Jurkat, Clone E6-1 (cell line): Measurements from ENCODE around the gene PTPRN2.
"Not testable (repeated sequence)": the region's sequence is repeated elsewhere in the genome, so short reads cannot be mapped to it uniquely, and the experiment has no call there.

Source experiments
- DNase-seq: peaks from one replicate; pipeline ENCODE4 v3.0.0-alpha.2; 2011; ENCODE audit warnings: low read depth, low spot score
- H3K4me3 ChIP-seq: 2 replicates; pipeline ENCODE4 v1.5.1; 2011; ENCODE audit warnings: mild to moderate bottlenecking, low read length, control low read depth, moderate library complexity

The PTPRN2 gene

GRCh38 chr7:157849726-157850125 lies 737.9 kb downstream of the PTPRN2 start:
- DNase-seq: no peak
- H3K4me3 ChIP-seq: no peak overlapping the region

GRCh38 chr7:157849341-157849596 lies 738.4 kb downstream of the PTPRN2 start:
- H3K4me3 ChIP-seq: no peak overlapping the region
- DNase-seq: no peak

GRCh38 chr7:157848508-157849340 lies 738.9 kb downstream of the PTPRN2 start:
- H3K4me3 ChIP-seq: no peak overlapping the region
- DNase-seq: no peak

- H3K4me3 ChIP-seq, DNase-seq: not testable (repeated sequence)
These were observed 739.7 kb downstream of the PTPRN2 start for GRCh38 chr7:157847756-157848487.

- not testable (repeated sequence) for H3K4me3 ChIP-seq, DNase-seq
These were observed 740.9 kb downstream of the PTPRN2 start for GRCh38 chr7:157846746-157847145.

GRCh38 chr7:157846271-157846670 lies 741.4 kb downstream of the PTPRN2 start:
- no peak overlapping the region for H3K4me3 ChIP-seq
- no peak for DNase-seq

GRCh38 chr7:157845203-157845835 lies 742.3 kb downstream of the PTPRN2 start:
- no peak overlapping the region for H3K4me3 ChIP-seq
- DNase-seq: no peak

GRCh38 chr7:157844611-157845010 lies 743.0 kb downstream of the PTPRN2 start:
- no peak for DNase-seq
- H3K4me3 ChIP-seq: no peak overlapping the region

- H3K4me3 ChIP-seq: no peak overlapping the region
- DNase-seq: no peak
These were observed 743.5 kb downstream of the PTPRN2 start for GRCh38 chr7:157844141-157844540.

GRCh38 chr7:157843336-157844140 lies 744.1 kb downstream of the PTPRN2 start:
- H3K4me3 ChIP-seq: no peak overlapping the region
- DNase-seq: no peak

GRCh38 chr7:157841773-157842370 lies 745.8 kb downstream of the PTPRN2 start:
- no peak overlapping the region for H3K4me3 ChIP-seq
- DNase-seq: no peak

- no peak for DNase-seq
- no peak overlapping the region for H3K4me3 ChIP-seq
These were observed 746.5 kb downstream of the PTPRN2 start for GRCh38 chr7:157840914-157841772.

GRCh38 chr7:157840174-157840913 lies 747.3 kb downstream of the PTPRN2 start:
- no peak overlapping the region for H3K4me3 ChIP-seq
- no peak for DNase-seq

GRCh38 chr7:157839672-157840167 lies 747.9 kb downstream of the PTPRN2 start:
- H3K4me3 ChIP-seq: no peak overlapping the region
- no peak for DNase-seq

- no peak for DNase-seq
- H3K4me3 ChIP-seq: no peak overlapping the region
These were observed 748.4 kb downstream of the PTPRN2 start for GRCh38 chr7:157839226-157839625.

- DNase-seq: no peak
- H3K4me3 ChIP-seq: no peak overlapping the region
These were observed 750.1 kb downstream of the PTPRN2 start for GRCh38 chr7:157837561-157837960.

GRCh38 chr7:157837047-157837446 lies 750.6 kb downstream of the PTPRN2 start:
- no peak overlapping the region for H3K4me3 ChIP-seq
- DNase-seq: no peak
